GM12878 (cell line): Measurements from ENCODE around the gene UBP1. TPM values are rescaled to one million over a fixed set of nuclear protein-coding genes. Genes with fewer than 3 reads are reported as not detected.
"Not testable (repeated sequence)": the region's sequence is repeated elsewhere in the genome, so short reads cannot be mapped to it uniquely, and the experiment has no call there.

Experiments
- ATAC-seq: fragments of 200-7000 bp; cut with Tn5 transposase; 3 replicates; pipeline ENCODE4 v1.9.1; 2020; ENCODE audit warnings: mild to moderate bottlenecking, moderate library complexity
- BruUV-seq: library from RNA; stranded (reverse); fragments of 400-500 nt; replicated peaks from 2 replicates; lab custom pipeline; 2021; lab: Mats Ljungman, UMichigan
- CTCF ChIA-PET: fragments of 300-600 bp; sonication (Branson Sonifier 250); formaldehyde crosslinking; extraction: SDS; loops from one replicate; lab custom pipeline; 2021; ENCODE audit warnings: inconsistent platforms; lab: Yijun Ruan, JAX
- POLR2A ChIA-PET: fragments of 350-600 bp; formaldehyde crosslinking; extraction: SDS; loops from one replicate; lab custom pipeline; 2021; ENCODE audit warnings: inconsistent platforms; lab: Charles Lee
- RAD21 ChIA-PET: fragments of 300-600 bp; sonication (Branson Sonifier 250); formaldehyde crosslinking; loops from one replicate; lab custom pipeline; 2023; ENCODE audit warnings: antibody characterized with exemption; ENCODE audit not compliant: unreplicated experiment; lab: Charles Lee
- SMC1A ChIA-PET: fragments of 300-600 bp; sonication (Branson Sonifier 250); formaldehyde crosslinking; loops from one replicate; lab custom pipeline; 2023; ENCODE audit not compliant: unreplicated experiment, uncharacterized antibody; lab: Charles Lee
- DNase-seq: peaks from one replicate; pipeline ENCODE4 v3.0.0-alpha.2; 2011; ENCODE audit warnings: low read depth, low spot score
- FAIRE-seq: peaks from 3 replicates; lab custom pipeline; 2011; peaks lifted over from hg19 to GRCh38; lab: Jason Lieb, UNC
- H2AFZ ChIP-seq: 2 replicates; pipeline ENCODE4 v1.6.0; 2011; ENCODE audit warnings: low read depth, low read length, control low read depth; ENCODE audit not compliant: control insufficient read depth
- H3K27ac ChIP-seq: 2 replicates; pipeline ENCODE4 v1.5.1; 2011; ENCODE audit warnings: control low read depth; ENCODE audit not compliant: control insufficient read depth, insufficient read depth
- H3K27me3 ChIP-seq, 2 experiments: replicated peaks in 1 of 2; 2 replicates each; pipeline versions ENCODE4 v1.6.0 to v1.6.1; 2011; ENCODE audit warnings: low read length in 1 of 2; ENCODE audit not compliant: control insufficient read depth in 2 of 2, insufficient read depth in 2 of 2
- H3K36me3 ChIP-seq, 2 experiments: 2 replicates each; pipeline ENCODE4 v1.5.1; 2011; ENCODE audit warnings: low read length in 1 of 2; ENCODE audit not compliant: control insufficient read depth in 2 of 2, insufficient read depth in 2 of 2
- H3K4me1 ChIP-seq: 2 replicates; pipeline ENCODE4 v1.6.1; 2011; ENCODE audit warnings: mild to moderate bottlenecking, low read length, moderate library complexity, mixed read lengths; ENCODE audit not compliant: control insufficient read depth, insufficient read depth
- H3K4me2 ChIP-seq: 2 replicates; pipeline ENCODE4 v1.6.0; 2011; ENCODE audit warnings: control low read depth; ENCODE audit not compliant: control insufficient read depth, insufficient read depth
- H3K4me3 ChIP-seq: fragments of 200-600 bp; sonication (generic); 2 replicates; pipeline ENCODE4 v1.5.1; 2016
- H3K79me2 ChIP-seq: 2 replicates; pipeline ENCODE4 v1.6.0; 2011; ENCODE audit warnings: low read length; ENCODE audit not compliant: control insufficient read depth, insufficient read depth
- H3K9ac ChIP-seq: 2 replicates; pipeline ENCODE4 v1.8.0; 2011; ENCODE audit warnings: low read length, control low read depth, mixed read lengths; ENCODE audit not compliant: control insufficient read depth, insufficient read depth
- H3K9me3 ChIP-seq: replicated peaks from 3 replicates; pipeline ENCODE4 v1.5.1; 2011; ENCODE audit warnings: mild to moderate bottlenecking, low read length; ENCODE audit not compliant: control insufficient read depth, insufficient read depth
- H4K20me1 ChIP-seq: 2 replicates; pipeline ENCODE4 v1.6.0; 2011; ENCODE audit not compliant: control insufficient read depth, insufficient read depth
- EED ChIP-seq: sonication (generic); IDR thresholded peaks from 2 replicates; pipeline ENCODE4 v1.6.1; 2016; ENCODE audit warnings: antibody characterized with exemption, low read depth
- in situ Hi-C: fragments of 300-500 bp; cut with MboI; formaldehyde crosslinking; loops from 9 replicates; pipeline ENCODE4 v1.14.3; 2018; ENCODE audit warnings: mixed read lengths
- intact Hi-C: fragments of 100-400 bp; cut with micrococcal nuclease; formaldehyde crosslinking; loops from one replicate; pipeline ENCODE4 v1.14.2; 2022; ENCODE audit not compliant: unreplicated experiment
- polyA plus RNA-seq, 11 experiments: library from polyadenylated mRNA; depleted of rRNA in 4 of 11; unstranded in 6 of 11; stranded (reverse) in 5 of 11; fragments of >200 nt; fragmentation: Nextera tagmentation in 4 of 11; fragmentation: Illumina TruSeq in 1 of 11; extraction: Ambion mirVana in 4 of 11; extraction: Trizol in 1 of 11; gene quantifications; 1 replicate in 1 of 11; 2 replicates in 10 of 11; pipeline versions ENCODE4 v1.2.1 to v1.2.3, GENCODE V29; 2011 to 2016; ENCODE audit warnings: inconsistent platforms in 2 of 11, missing spikeins in 2 of 11, low read depth in 1 of 11
- small RNA-seq: library from RNA; depleted of rRNA; stranded (forward); fragments of <200 nt; gene quantifications from one replicate; pipeline ENCODE3, GENCODE V24; 2014
- total RNA-seq, 4 experiments: library from RNA; depleted of rRNA in 3 of 4; stranded (reverse); fragments of >200 nt in 3 of 4; fragmentation: Illumina TruSeq in 1 of 4; extraction: Trizol in 1 of 4; gene quantifications; 2 replicates each; pipeline versions ENCODE4 v1.2.1 to v1.2.3, GENCODE V29; 2013 to 2021

UBP1 gene
- total and polyA plus RNA-seq, 10 of the 15 experiments (the other 5 are each of a cell fraction or from before 2014, with no cell fraction given) = 9.3 to 93.6 (median 52.4) TPM

GRCh38 chr3:33339758-33340157, 100.4 kb downstream of the UBP1 start:
- ChIA-PET CTCF (no interaction called here), RAD21 (no interaction called here), POLR2A (no interaction called here), SMC1A (no interaction called here)
- Histone ChIP-seq H3K4me3 (no peak overlapping the region), H3K9ac (no peak overlapping the region), H3K36me3 (no peaks in the 10 kb centered on the region), H3K27ac (no peak overlapping the region), H2AFZ (no peak overlapping the region), H3K79me2 (no peaks in the 10 kb centered on the region), H3K9me3 (no peaks in the 10 kb centered on the region; the same call in 2 of the 3 replicates), H4K20me1 (no peaks in the 10 kb centered on the region), H3K4me1 (no peaks in the 10 kb centered on the region), H3K4me2 (no peak overlapping the region), H3K27me3 (no peaks in the 10 kb centered on the region)
- BruUV-seq = no TSS peak
- ATAC-seq (no peak), DNase-seq (no peak), FAIRE-seq (no peak)
- intact Hi-C loops = no loop called here
- no peak for TF ChIP-seq EED
- TF ChIP-seq, all 136 proteins: peak for 0
- in situ Hi-C loops = no loop called here

- FAIRE-seq, H3K9me3 ChIP-seq, H3K4me1 ChIP-seq, H3K9ac ChIP-seq, BruUV-seq, POLR2A ChIA-PET, RAD21 ChIA-PET, H3K27me3 ChIP-seq, SMC1A ChIA-PET, H3K4me3 ChIP-seq, H3K27ac ChIP-seq, intact Hi-C loops, in situ Hi-C loops, DNase-seq, H4K20me1 ChIP-seq, H2AFZ ChIP-seq, H3K79me2 ChIP-seq, H3K4me2 ChIP-seq, CTCF ChIA-PET, H3K36me3 ChIP-seq: not testable (repeated sequence)
- ATAC-seq = peak; percentile 70
Observed at GRCh38 chr3:33338936-33339465, 101.2 kb downstream of the UBP1 start.

Small RNAs within 50 kb of the gene (small RNA-seq; reads per million reads assigned to genes)
- not detected for gene RNU7-110P

Other genes starting within 250 kb of the UBP1 start
- gene SUSD5, start 221.6 kb downstream of the UBP1 start, total RNA-seq (2014; rRNA removed) = not detected in 2 replicates
- gene SUSD5, start 221.6 kb downstream of the UBP1 start, total RNA-seq (2014; rRNA removed; fragmentation: Illumina TruSeq; extraction: Trizol) = 0.04 and 0.18 TPM in 2 replicates
- 0.05 TPM in 1 of 2 replicates, not detected in the other for gene SUSD5, start 221.6 kb downstream of the UBP1 start, total RNA-seq (2021)
- gene SUSD5, start 221.6 kb downstream of the UBP1 start, polyA plus RNA-seq (2011; rRNA removed) = not detected in 2 replicates
- gene SUSD5, start 221.6 kb downstream of the UBP1 start, polyA plus RNA-seq (2014; fragmentation: Illumina TruSeq; extraction: Trizol) = 0.03 and 0.06 TPM in 2 replicates
- gene SUSD5, start 221.6 kb downstream of the UBP1 start, polyA plus RNA-seq (2014; fragmentation: Nextera tagmentation; extraction: Ambion mirVana) = under 1 TPM; 0.02 to 0.04 TPM
- gene SUSD5, start 221.6 kb downstream of the UBP1 start, polyA plus RNA-seq (2014; rRNA removed) = 0.01 TPM in 1 of 2 replicates, not detected in the other
- gene SUSD5, start 221.6 kb downstream of the UBP1 start, polyA plus RNA-seq (2016; fragmentation: Nextera tagmentation; extraction: Ambion mirVana) = not detected
- gene FBXL2, start 163.0 kb downstream of the UBP1 start, total RNA-seq (2014; rRNA removed) = 0.28 TPM in 1 of 2 replicates, not detected in the other
- gene FBXL2, start 163.0 kb downstream of the UBP1 start, total RNA-seq (2014; rRNA removed; fragmentation: Illumina TruSeq; extraction: Trizol) = 0.04 TPM in 1 of 2 replicates, not detected in the other
- gene FBXL2, start 163.0 kb downstream of the UBP1 start, total RNA-seq (2021) = not detected in 2 replicates
- gene FBXL2, start 163.0 kb downstream of the UBP1 start, polyA plus RNA-seq (2011; rRNA removed) = 0.39 and 0.46 TPM in 2 replicates
- 0.09 and 0.40 TPM in 2 replicates for gene FBXL2, start 163.0 kb downstream of the UBP1 start, polyA plus RNA-seq (2014; fragmentation: Illumina TruSeq; extraction: Trizol)
- gene FBXL2, start 163.0 kb downstream of the UBP1 start, polyA plus RNA-seq (2014; fragmentation: Nextera tagmentation; extraction: Ambion mirVana) = under 1 TPM; 0.05 TPM
- 0.15 and 0.16 TPM in 2 replicates for gene FBXL2, start 163.0 kb downstream of the UBP1 start, polyA plus RNA-seq (2014; rRNA removed)
- gene FBXL2, start 163.0 kb downstream of the UBP1 start, polyA plus RNA-seq (2016; fragmentation: Nextera tagmentation; extraction: Ambion mirVana) = under 1 TPM; 0.54 to 0.72 TPM